T-helper 1 cell treated with Interleukin-12 subunit alpha and Interleukin-12 subunit beta and Interleukin-4 antibody, amounts not matched to agents 30 μg/mL and 1 μg/mL, for 36 hours (primary cell): Measurements from ENCODE around the gene PLEKHO1.
"Not testable (repeated sequence)": the region's sequence is repeated elsewhere in the genome, so short reads cannot be mapped to it uniquely, and the experiment has no call there.

Source experiments
- H3K27ac Mint-ChIP-seq: one replicate; pipeline ENCODE4 v1.8.0; 2021; ENCODE audit warnings: mild to moderate bottlenecking, mixed read lengths
- H3K27me3 Mint-ChIP-seq: one replicate; pipeline ENCODE4 v1.8.0; 2021; ENCODE audit warnings: low read depth, mixed read lengths
- H3K36me3 Mint-ChIP-seq: one replicate; pipeline ENCODE4 v1.8.0; 2021; ENCODE audit warnings: low read depth, mixed read lengths
- H3K4me1 Mint-ChIP-seq: one replicate; pipeline ENCODE4 v1.8.0; 2021; ENCODE audit warnings: low read depth, mixed read lengths
- H3K4me3 Mint-ChIP-seq: one replicate; pipeline ENCODE4 v1.8.0; 2021; ENCODE audit warnings: mild to moderate bottlenecking, moderate library complexity, mixed read lengths
- H3K9me3 Mint-ChIP-seq: one replicate; pipeline ENCODE4 v1.8.0; 2021; ENCODE audit warnings: mixed read lengths

PLEKHO1 gene

DNA sequence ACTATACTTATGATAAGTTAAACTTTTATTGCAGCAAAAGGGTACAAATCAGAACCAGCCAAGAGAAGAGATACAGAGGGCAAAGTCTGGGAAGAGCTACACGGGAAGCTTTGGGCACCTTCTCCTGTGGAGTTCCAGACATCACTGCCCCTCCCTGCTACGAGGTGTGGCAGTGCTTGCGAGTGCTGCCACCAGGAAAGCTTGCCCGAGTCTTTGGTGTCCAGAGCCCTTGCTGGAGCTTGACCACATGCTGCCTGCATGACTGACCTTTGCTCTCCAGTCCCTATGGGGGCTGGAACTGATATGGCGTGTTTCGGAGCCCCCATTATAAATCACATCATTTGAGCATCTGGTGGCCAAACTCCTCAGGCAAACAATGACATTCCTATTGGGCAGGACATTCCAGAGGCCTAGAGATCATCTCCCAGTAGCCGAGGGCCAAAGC lies 23.4 kb downstream of the PLEKHO1 start:
- Mint-ChIP-seq H3K27me3 (no peaks in the 10 kb centered on the region), H3K36me3 (no peaks in the 10 kb centered on the region), H3K4me1 (peaks cover 2% of the 10 kb centered on the region), H3K9me3 (no peaks in the 10 kb centered on the region), H3K4me3 (no peak overlapping the region), H3K27ac (no peak overlapping the region)

GRCh38 chr1:150176593-150176992 lies 26.9 kb downstream of the PLEKHO1 start:
- no peaks in the 10 kb centered on the region for H3K4me1 Mint-ChIP-seq
- H3K27ac Mint-ChIP-seq, result no peak overlapping the region
- H3K27me3 Mint-ChIP-seq, result no peaks in the 10 kb centered on the region
- no peak overlapping the region for H3K4me3 Mint-ChIP-seq
- no peaks in the 10 kb centered on the region for H3K36me3 Mint-ChIP-seq
- no peaks in the 10 kb centered on the region for H3K9me3 Mint-ChIP-seq

- Mint-ChIP-seq H3K27ac (no peak overlapping the region), H3K27me3 (no peaks in the 10 kb centered on the region), H3K4me1 (no peaks in the 10 kb centered on the region), H3K36me3 (no peaks in the 10 kb centered on the region), H3K4me3 (no peak overlapping the region), H3K9me3 (no peaks in the 10 kb centered on the region)
Measured at GRCh38 chr1:150178548-150178947, 28.8 kb downstream of the PLEKHO1 start.

DNA sequence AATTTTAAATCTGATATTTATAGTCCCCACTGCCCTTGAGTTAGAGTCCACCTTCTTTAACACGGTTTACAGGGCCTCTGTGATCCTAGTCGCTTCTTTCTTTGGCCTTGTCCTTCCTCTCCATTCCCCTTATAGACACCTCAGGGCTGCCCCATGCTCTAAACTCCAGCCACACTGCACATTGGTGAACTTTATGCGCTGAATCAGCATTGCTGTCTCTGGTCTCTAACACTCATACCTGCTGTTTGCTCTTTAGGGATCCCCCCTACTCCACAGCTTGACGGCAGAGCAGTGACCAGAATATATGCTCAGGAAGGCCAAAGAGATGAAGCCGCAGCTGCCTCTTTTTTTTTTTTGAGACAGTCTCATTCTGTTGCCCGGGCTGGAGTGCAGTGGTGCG lies 30.2 kb downstream of the PLEKHO1 start:
- H3K36me3 Mint-ChIP-seq, result no peaks in the 10 kb centered on the region
- H3K4me1 Mint-ChIP-seq, result no peaks in the 10 kb centered on the region
- no peaks in the 10 kb centered on the region for H3K27me3 Mint-ChIP-seq
- H3K4me3 Mint-ChIP-seq, result no peak overlapping the region
- no peaks in the 10 kb centered on the region for H3K9me3 Mint-ChIP-seq
- H3K27ac Mint-ChIP-seq, result no peak overlapping the region

- H3K36me3 Mint-ChIP-seq, result no peaks in the 10 kb centered on the region
- no peaks in the 10 kb centered on the region for H3K9me3 Mint-ChIP-seq
- H3K4me3 Mint-ChIP-seq, result no peak overlapping the region
- H3K27me3 Mint-ChIP-seq, result no peaks in the 10 kb centered on the region
- no peak overlapping the region for H3K27ac Mint-ChIP-seq
- H3K4me1 Mint-ChIP-seq, result no peaks in the 10 kb centered on the region
Measured at GRCh38 chr1:150180474-150180873, 30.8 kb downstream of the PLEKHO1 start.

DNA sequence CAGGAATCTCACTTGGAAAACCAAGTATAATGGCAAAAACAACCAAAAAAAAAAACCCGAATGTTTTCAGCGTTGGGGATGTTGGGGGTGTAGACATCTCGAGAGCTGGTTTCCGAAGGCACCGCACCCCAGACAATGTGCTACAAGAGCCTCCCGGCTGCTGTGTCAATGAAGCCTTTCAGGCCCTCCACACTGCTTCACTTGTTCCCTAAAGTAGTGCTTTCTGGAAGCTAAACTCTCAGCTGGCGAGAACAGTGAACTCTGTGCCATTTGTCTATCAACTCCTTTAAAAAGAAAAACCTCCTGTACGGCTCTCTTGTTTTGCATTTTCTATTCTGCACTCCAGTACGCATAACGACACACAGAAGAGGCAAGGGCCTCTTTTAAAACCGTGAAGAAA lies 32.5 kb downstream of the PLEKHO1 start:
- no peaks in the 10 kb centered on the region for H3K36me3 Mint-ChIP-seq
- H3K4me3 Mint-ChIP-seq, result no peak overlapping the region
- no peaks in the 10 kb centered on the region for H3K27me3 Mint-ChIP-seq
- no peaks in the 10 kb centered on the region for H3K9me3 Mint-ChIP-seq
- peaks cover 5% of the 10 kb centered on the region for H3K4me1 Mint-ChIP-seq
- no peak overlapping the region for H3K27ac Mint-ChIP-seq

DNA sequence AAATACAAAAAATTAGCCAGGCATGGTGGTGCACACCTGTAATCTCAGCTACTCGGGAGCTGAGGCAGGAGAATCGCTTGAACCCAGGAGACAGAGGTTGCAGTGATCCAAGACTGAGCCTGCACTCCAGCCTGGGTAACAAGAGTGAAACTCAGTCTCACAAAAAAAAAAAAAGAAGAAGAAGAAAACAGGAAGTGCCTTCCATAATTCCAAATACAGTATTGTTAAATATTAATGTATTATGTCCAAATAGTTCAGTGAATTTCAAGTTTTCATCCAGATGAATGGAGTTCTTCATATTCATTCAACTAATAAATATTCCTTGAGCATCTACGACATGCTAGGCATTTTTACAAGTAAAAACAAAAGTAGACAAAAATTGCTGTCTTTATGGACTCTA lies 33.3 kb downstream of the PLEKHO1 start:
- Mint-ChIP-seq H3K9me3 (no peaks in the 10 kb centered on the region), H3K27ac (no peak overlapping the region), H3K4me3 (no peak overlapping the region), H3K27me3 (no peaks in the 10 kb centered on the region), H3K4me1 (peaks cover 10% of the 10 kb centered on the region), H3K36me3 (no peaks in the 10 kb centered on the region)

GRCh38 chr1:150185481-150185880 lies 35.8 kb downstream of the PLEKHO1 start:
- peaks cover 7% of the 10 kb centered on the region for H3K27me3 Mint-ChIP-seq
- no peak overlapping the region for H3K27ac Mint-ChIP-seq
- H3K4me1 Mint-ChIP-seq, result peaks cover 10% of the 10 kb centered on the region
- no peaks in the 10 kb centered on the region for H3K9me3 Mint-ChIP-seq
- no peak overlapping the region for H3K4me3 Mint-ChIP-seq
- no peaks in the 10 kb centered on the region for H3K36me3 Mint-ChIP-seq

DNA sequence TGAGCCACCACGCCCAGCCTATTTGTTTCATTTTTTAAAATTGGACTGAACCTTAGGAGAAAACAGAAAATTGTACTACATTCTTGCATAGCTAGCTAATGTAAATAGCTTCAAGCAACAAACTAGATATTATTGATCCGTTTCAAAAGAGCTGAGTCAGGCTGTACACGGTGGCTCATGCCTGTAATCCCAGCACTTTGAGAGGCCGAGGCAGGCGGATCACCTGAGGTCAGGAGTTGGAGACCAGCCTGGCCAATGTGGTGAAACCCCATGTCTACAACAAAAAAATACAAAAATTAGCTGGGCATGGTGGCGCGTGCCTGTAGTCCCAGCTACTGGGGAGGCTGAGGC lies 36.7 kb downstream of the PLEKHO1 start:
- not testable (repeated sequence) for H3K27me3 Mint-ChIP-seq, H3K9me3 Mint-ChIP-seq, H3K27ac Mint-ChIP-seq, H3K4me3 Mint-ChIP-seq, H3K36me3 Mint-ChIP-seq
- peaks cover 10% of the 10 kb centered on the region for H3K4me1 Mint-ChIP-seq

DNA sequence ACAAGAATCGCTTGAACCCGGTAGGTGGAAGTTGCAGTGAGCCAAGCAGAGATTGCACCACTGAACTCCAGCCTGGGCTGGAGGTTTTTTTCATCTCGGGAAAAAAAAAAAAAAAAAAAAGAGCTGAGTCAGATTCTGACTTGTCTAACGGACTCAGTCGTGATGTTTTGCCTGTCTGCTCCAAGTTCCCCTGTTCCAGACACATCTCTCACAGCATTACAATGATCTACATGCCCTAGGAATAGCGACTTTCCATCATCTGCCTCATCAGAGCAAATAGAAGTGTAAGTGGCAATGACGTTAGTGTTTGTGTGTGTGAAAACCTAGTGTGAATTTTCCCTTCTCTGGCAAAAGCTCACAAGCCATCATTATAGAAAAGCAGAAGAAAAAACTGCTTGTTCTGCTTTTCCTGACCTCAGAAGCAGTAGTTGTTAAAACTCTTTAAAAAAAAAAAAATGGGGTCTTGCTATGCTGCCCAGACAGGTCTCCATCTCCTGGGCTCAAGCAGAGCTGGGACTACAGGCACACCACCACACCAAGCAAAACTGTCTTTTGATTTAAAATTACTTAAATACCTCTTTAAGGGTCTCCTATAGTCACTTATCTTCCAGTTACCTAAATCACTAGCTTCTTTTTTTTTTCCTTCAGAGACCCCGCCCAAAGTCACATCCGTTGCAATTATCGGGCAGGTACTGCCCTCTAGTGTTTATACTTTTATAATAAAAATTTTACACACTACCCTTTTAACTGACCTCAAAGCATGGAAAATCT lies 37.3 kb downstream of the PLEKHO1 start:
- H3K9me3 Mint-ChIP-seq, result no peaks in the 10 kb centered on the region
- peaks cover 7% of the 10 kb centered on the region for H3K27me3 Mint-ChIP-seq
- H3K27ac Mint-ChIP-seq, result peak overlapping the region; percentile 71
- no peaks in the 10 kb centered on the region for H3K36me3 Mint-ChIP-seq
- peaks cover 10% of the 10 kb centered on the region for H3K4me1 Mint-ChIP-seq
- H3K4me3 Mint-ChIP-seq, result no peak overlapping the region

DNA sequence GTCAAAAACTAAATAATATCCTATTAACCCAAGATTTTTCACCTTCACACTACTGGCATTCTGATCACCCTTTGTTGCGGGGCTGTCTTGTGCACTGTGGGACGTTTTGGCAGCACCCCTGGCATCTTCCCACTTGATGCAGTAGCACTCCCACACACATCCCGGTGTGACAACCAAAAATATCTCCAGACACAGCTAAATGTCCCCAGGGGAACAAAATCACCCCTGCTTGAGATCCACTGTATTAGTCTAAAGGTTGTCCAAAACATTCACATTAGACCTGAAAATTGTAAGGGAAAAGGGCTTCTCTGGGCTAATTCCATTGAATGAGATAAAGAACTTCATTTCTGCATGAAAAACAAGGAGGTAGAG lies 37.8 kb downstream of the PLEKHO1 start:
- Mint-ChIP-seq H3K36me3 (no peaks in the 10 kb centered on the region), H3K27ac (peak overlapping the region; percentile 71), H3K4me1 (peaks cover 10% of the 10 kb centered on the region)

DNA sequence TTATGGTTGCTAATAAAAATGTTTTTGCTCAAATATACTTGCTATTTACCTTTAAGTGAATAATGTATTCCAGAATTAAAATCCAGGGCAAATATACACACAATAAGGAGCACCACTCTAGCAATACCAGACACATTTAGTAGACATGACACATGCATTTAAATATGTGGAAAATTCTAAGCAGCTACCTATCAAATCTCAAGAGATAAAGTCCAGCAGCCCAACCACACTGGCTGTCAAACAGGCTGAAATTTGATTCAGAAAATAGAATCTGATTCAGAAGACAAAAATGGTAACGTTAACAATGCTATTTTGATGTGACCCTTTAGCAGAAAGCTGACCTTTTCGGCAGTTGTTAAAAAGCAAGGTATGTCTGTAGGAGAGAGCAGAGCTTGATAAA lies 42.3 kb downstream of the PLEKHO1 start:
- H3K9me3 Mint-ChIP-seq, result no peaks in the 10 kb centered on the region
- H3K36me3 Mint-ChIP-seq, result no peaks in the 10 kb centered on the region
- H3K4me1 Mint-ChIP-seq, result peaks cover 10% of the 10 kb centered on the region
- H3K27me3 Mint-ChIP-seq, result peaks cover 11% of the 10 kb centered on the region
- H3K4me3 Mint-ChIP-seq, result no peak overlapping the region
- H3K27ac Mint-ChIP-seq, result no peak overlapping the region

More for the DNA sequence above, 37.8 kb downstream of the PLEKHO1 start:
- Mint-ChIP-seq H3K4me3 (no peak overlapping the region), H3K27me3 (peaks cover 7% of the 10 kb centered on the region), H3K9me3 (no peaks in the 10 kb centered on the region)

DNA sequence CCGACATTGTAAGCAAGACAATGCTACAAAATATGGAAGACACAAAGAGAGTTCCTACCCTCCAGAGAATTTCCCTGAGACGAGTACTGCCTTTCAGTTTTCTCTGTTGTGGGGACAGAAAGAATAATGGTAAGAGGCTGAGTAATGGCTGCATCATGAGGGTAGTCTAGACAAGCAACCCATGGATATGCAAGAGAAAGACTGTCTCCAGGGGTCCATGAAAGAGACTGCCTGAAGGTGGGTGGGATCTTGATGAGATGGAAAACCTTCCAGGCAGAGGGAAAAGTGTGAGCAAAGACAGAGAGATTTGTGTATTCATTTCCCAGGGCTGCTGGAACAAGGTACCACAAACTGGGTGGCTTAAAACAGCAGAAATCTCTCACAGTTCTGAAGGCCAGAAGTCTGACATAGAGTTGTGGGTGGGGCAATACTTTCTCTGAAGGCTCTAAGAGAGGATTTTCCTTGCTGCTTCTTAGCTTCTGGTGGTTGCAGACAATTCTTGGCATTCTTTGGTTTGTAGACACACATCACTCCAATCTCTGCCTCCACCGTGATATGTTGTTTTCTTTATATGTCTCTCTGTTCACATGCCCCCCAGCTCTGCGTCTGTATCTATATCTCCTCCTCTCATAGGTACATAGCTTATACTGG lies 44.8 kb downstream of the PLEKHO1 start:
- Mint-ChIP-seq H3K4me3 (no peak overlapping the region), H3K9me3 (no peaks in the 10 kb centered on the region), H3K36me3 (no peaks in the 10 kb centered on the region), H3K27ac (no peak overlapping the region), H3K4me1 (peaks cover 2% of the 10 kb centered on the region), H3K27me3 (peaks cover 15% of the 10 kb centered on the region)

- peaks cover 2% of the 10 kb centered on the region for H3K4me1 Mint-ChIP-seq
- H3K27ac Mint-ChIP-seq, result no peak overlapping the region
- H3K36me3 Mint-ChIP-seq, result no peaks in the 10 kb centered on the region
- H3K27me3 Mint-ChIP-seq, result peaks cover 13% of the 10 kb centered on the region
- no peaks in the 10 kb centered on the region for H3K9me3 Mint-ChIP-seq
- no peak overlapping the region for H3K4me3 Mint-ChIP-seq
Measured at GRCh38 chr1:150196417-150196816, 46.7 kb downstream of the PLEKHO1 start.

- no peaks in the 10 kb centered on the region for H3K27me3 Mint-ChIP-seq
- H3K27ac Mint-ChIP-seq, result no peak overlapping the region
- no peak overlapping the region for H3K4me3 Mint-ChIP-seq
- H3K4me1 Mint-ChIP-seq, result no peaks in the 10 kb centered on the region
- H3K9me3 Mint-ChIP-seq, result no peaks in the 10 kb centered on the region
- H3K36me3 Mint-ChIP-seq, result no peaks in the 10 kb centered on the region
Measured at GRCh38 chr1:150207281-150207971, 57.7 kb downstream of the PLEKHO1 start.
